Activated CD4-positive, alpha-beta T cell treated with anti-CD3 and anti-CD28 coated beads, Interleukin-2, amount 50 U/mL, for 24 hours (primary cell): Measurements from ENCODE around the gene KIAA1614.
A peak's percentile ranks its signal among the peaks of the same experiment; 100 is the strongest.

Experiments
- DNase-seq, 2 donors: peaks; one replicate each; pipeline ENCODE4 v3.0.0-alpha.2; 2020; ENCODE audit warnings: low read depth in 1 of 2, low spot score in 1 of 2

KIAA1614 gene

GRCh38 chr1:180912801-180913565 is at the start of gene KIAA1614:
KIAA1614 (plus strand) TSS chr1:180912897; CDS start chr1:180913244, 347 bp downstream.
- DNase-seq, result no peak

GRCh38 chr1:180863158-180863775 is 49.4 kb upstream of the KIAA1614 start:
- DNase-seq, result peak in 1 of 2 donors; percentile 8

- DNase-seq, result no peak
Measured at GRCh38 chr1:180881806-180882509, 30.7 kb upstream of the KIAA1614 start.

- no peak for DNase-seq
Measured at GRCh38 chr1:180884588-180885300, 28.0 kb upstream of the KIAA1614 start.

- DNase-seq, result no peak
Measured at GRCh38 chr1:180886338-180886737, 26.4 kb upstream of the KIAA1614 start.

GRCh38 chr1:180887841-180888240 is 24.9 kb upstream of the KIAA1614 start:
- DNase-seq, result no peak

- no peak for DNase-seq
Measured at GRCh38 chr1:180888870-180889269, 23.8 kb upstream of the KIAA1614 start.

GRCh38 chr1:180889325-180889724 is 23.4 kb upstream of the KIAA1614 start:
- DNase-seq, result no peak

GRCh38 chr1:180892272-180892671 is 20.4 kb upstream of the KIAA1614 start:
- DNase-seq, result no peak

GRCh38 chr1:180892675-180893074 is 20.0 kb upstream of the KIAA1614 start:
- DNase-seq, result no peak

- no peak for DNase-seq
Measured at GRCh38 chr1:180893614-180894013, 19.1 kb upstream of the KIAA1614 start.

GRCh38 chr1:180896161-180896560 is 16.5 kb upstream of the KIAA1614 start:
- no peak for DNase-seq

GRCh38 chr1:180898441-180899219 is 14.1 kb upstream of the KIAA1614 start:
- no peak for DNase-seq

- DNase-seq, result no peak
Measured at GRCh38 chr1:180899262-180899661, 13.4 kb upstream of the KIAA1614 start.

GRCh38 chr1:180901076-180901990 is 11.4 kb upstream of the KIAA1614 start:
- DNase-seq, result no peak

GRCh38 chr1:180902541-180902940 is 10.2 kb upstream of the KIAA1614 start:
- DNase-seq, result no peak

GRCh38 chr1:180905927-180906326 is 6.8 kb upstream of the KIAA1614 start:
- DNase-seq, result no peak

- DNase-seq, result no peak
Measured at GRCh38 chr1:180906511-180906910, 6.2 kb upstream of the KIAA1614 start.

GRCh38 chr1:180907313-180908055 is 5.2 kb upstream of the KIAA1614 start:
- no peak for DNase-seq
